GM03348 (cell line): ENCODE measurements around the gene ROR1.
A peak's percentile ranks its signal among the peaks of the same experiment; 100 is the strongest.

ENCODE experiments used
- DNase-seq: peaks from one replicate; pipeline ENCODE4 v3.0.0; 2012; ENCODE audit warnings: low spot score

The ROR1 gene

GRCh38 chr1:64139877-64140276 is 366.1 kb downstream of the ROR1 start:
- no peak for DNase-seq

GRCh38 chr1:64140596-64140995 is 366.8 kb downstream of the ROR1 start:
- DNase-seq, result no peak

DNA sequence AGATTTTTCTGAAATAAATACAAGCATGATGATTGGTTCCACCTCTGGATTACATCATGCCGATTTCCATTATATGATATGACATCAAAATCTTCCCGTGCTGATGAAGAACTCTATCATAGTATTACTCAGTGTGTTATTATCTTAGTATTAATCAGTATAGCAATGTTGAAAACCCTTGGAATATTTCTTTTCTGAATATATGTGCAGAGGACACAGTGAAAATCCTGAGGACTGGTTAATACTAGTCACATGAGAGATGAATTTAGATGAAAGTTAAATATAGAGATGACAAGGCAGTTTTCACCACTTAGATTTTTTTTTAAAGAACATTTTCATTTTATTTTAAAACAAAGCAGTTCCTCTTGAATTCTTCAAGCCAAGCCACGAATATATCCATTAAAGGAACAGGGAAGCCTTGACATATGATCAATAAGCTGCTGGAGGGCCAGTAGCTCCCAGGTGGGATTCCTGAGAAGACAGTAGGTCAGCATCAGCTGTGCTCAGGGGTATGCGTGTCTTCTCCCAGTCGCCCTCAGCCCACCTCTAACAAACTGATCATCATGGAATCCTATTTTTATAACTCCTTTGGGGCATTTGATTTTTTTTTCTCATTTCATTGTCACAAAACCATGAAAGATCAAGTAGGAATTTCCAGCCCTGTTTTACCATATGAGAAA is 373.4 kb downstream of the ROR1 start:
- no peak for DNase-seq

GRCh38 chr1:64147759-64148158 is 373.9 kb downstream of the ROR1 start:
- no peak for DNase-seq

GRCh38 chr1:64150266-64150665 is 376.4 kb downstream of the ROR1 start:
- no peak for DNase-seq

DNA sequence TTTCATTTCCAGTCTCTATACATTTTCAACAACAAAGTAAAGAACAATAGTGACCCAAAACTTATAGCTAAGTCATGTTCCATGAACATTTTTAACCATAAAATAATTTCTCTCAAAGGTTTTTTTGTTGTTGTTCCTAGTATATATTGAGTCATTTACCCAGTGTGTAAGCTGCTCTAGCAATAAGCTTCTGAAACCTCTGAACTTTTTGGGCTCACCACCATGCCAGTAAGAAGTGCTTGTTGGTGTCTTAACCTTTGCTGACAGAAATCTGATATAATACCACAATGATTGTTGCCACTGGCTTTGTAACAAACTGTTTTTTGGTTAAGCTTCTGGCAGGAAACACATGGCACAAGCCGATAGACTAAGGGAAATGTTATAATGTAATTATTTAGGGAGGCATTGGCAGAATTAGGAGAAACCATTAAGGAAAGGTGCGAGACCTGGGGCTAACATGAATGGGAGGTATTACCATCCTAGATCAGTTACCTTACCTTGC is 377.0 kb downstream of the ROR1 start:
- DNase-seq, result no peak

GRCh38 chr1:64155278-64155677 is 381.5 kb downstream of the ROR1 start:
- DNase-seq, result no peak

DNA sequence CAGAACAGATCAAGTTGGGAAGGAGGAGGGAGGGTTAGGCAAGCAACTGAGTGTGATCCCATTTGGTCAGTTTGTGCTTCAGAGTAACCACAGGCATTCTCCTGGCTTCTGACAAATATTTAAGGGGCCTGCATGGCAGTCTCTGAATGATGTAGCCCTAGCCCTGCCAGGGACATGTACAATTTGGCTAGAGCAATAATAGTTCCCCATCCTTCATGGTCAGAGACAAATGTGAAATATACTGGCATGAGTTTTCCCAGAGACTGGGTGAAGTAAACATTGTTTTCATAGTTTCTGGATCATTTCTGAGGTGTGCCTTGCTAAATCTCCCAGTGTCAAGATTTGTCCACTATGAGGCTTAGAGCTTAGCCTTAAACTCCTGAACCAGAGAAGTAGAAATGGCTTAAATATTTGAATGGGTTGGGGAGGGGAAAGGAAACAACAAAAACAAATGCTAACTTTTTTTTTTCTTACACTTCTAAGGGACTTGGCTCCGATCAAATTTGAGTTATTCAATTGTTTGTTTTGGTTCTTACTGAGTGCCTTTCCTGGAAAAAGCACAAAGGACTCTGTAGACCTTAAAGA is 387.6 kb downstream of the ROR1 start:
- DNase-seq, result peak; percentile 80

DNA sequence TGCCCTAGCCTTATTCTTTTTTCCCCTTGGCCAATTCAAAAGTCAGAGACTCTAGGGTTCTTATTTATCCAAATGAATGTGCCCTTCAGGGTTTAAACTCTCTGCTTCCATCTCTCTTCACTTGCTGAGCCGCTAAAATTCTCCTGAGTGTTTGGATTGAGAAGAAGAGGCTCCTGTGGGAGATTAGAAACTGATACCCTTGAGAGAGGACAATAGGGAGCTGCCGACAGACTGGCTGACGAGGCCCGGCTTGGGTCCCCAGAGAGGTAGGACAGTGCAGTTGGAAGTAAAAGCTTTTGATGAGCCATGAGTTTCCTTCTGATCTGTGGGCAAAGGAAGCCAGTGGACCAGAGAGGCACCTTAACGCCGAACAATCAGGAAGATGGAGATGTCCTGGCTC is 388.3 kb downstream of the ROR1 start:
- no peak for DNase-seq

DNA sequence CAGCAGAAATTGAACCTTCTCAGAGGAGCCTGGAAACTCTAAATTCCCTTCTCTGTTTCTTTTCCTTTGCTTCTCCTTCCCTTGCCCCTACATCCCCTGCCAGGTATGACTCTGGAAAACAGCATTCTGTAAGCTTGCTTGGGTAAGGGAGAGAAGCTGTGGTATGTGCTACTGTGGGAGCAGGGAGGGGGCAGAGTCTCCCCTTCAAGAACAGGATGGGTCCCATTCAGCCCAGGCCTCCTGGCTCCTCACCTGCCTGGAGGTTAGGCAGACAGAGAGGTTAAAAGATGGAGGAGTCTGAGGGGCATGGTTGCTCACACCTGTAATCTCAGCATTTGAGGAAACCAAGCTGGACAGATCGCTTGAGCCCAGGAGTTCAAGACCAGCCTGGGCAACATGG is 389.0 kb downstream of the ROR1 start:
- no peak for DNase-seq

GRCh38 chr1:64163431-64163830 is 389.6 kb downstream of the ROR1 start:
- no peak for DNase-seq

GRCh38 chr1:64163970-64164369 is 390.2 kb downstream of the ROR1 start:
- peak; percentile 74 for DNase-seq

DNA sequence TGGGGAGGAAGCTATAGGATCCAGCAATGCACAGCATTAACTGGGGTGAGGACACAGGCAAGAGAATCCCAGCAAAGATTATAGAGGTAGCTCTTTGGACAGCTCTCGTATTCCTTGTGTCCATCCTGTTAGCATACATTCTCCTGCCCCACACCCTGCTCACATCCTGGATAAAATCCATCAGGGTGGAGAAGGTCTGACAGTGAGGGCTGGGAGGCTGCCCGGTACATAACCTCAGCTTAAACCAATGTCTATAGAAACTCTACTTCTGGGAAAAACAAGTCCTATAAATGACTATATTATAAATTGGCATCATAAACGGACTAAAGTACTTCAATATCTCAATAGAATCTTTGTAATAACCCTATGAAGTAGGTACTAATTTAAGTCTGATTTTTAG is 392.8 kb downstream of the ROR1 start:
- DNase-seq, result no peak

DNA sequence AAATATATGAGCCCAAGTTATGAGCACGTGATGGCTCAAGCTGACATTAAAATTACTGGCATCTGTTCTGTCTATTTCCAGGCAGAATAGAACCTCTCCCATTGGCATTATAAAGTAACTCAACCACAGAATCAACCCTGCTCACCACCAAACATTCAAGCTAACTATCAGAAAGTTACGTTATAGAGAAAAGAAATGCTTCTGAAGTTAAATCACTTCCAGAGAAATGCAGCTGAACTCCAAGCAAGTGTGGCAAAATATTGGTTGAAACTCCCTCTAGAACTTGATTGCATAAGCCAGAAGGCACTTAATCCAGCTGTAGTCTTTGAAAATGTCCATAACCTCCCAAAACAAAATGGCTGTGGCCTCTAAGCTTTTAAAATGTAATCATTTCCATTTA is 393.4 kb downstream of the ROR1 start:
- DNase-seq, result peak; percentile 40

- no peak for DNase-seq
Observed at GRCh38 chr1:64171246-64171645, 397.4 kb downstream of the ROR1 start.

DNA sequence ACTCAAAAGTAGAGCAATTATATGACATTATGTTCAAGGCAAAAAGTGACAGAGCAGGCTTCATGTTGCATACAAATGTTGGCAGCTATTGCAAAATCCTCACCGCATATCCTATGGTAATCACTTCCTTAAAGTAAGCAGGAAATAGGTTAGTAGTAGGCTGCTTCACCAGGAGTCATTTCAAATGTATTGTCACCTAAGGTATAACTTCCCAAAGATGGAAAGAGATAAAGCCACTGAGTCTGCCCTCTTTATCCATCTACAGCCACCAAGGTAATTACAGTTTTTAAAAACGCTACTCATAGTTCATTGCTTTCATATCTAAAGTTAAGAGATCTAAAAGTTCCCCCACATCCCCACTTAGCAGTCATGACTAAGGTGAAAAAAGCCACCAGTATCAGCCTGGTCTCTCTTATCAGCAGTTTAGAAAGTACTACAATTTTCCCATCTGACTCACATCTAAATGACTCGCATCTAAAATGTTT is 398.0 kb downstream of the ROR1 start:
- peak; percentile 34 for DNase-seq

DNA sequence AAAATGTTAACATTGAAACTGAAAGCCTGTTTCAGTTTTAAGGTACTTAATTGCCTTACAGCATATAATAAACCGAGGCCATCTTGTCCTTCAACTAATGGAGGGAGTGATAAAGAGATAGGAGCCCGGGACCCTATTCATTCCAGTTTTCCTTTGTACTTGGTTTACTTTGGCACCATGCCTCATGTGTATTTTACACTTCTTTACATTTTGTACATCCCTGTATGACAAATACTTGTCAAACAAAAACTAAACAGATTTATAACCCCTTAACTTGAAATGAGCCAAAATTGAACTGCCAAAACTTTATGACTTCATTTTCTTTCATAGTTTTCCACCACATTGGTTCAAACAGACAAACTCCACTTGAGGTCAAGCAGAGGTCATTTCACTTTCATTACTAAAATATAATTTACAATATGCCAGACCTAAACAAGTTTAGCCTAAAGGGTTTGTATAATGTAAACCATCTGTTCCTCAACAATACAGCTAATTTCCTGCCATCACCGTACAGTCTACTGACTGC is 398.7 kb downstream of the ROR1 start:
- DNase-seq, result no peak

- no peak for DNase-seq
Observed at GRCh38 chr1:64173336-64173940, 399.6 kb downstream of the ROR1 start.

DNA sequence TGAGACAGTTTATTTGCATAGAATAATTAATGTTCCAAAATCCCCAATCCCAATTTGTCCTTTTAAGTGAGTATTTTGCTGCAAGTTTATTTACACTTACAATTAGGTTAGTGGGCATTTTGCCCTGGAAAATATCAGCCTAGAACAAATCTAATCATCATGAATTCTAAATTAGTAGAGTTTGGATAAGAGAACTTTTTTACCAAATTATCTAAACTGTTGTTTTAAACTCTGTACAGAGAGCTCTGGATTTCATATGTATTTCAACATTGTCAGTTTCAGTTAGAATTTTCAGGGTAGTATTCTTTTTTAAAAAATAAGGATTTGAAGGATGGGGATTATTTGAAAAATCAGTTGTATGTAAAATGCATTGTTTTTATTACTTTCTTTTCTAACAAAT is 401.8 kb downstream of the ROR1 start:
- DNase-seq, result no peak

GRCh38 chr1:64176659-64177058 is 402.8 kb downstream of the ROR1 start:
- no peak for DNase-seq

GRCh38 chr1:64179588-64179987 is 405.8 kb downstream of the ROR1 start:
- no peak for DNase-seq

DNA sequence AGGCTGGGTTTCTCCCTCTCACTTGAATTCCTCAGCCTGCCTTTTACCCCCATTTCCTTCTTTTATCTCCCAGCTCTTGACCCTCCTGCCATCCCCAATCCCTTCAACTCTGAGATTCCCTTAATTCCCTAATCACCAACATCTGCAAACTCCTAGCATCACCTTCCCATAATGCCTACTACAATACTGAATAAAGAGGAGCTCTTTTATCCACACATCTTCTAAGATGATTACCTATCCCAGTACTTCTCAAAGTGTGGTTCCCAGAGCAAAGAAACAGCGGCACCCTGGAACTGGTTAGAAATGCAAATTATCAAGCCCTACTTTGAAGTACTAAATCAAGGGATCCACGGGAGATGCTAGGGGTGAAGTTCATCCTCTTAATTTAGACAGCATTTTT is 408.4 kb downstream of the ROR1 start:
- no peak for DNase-seq

DNA sequence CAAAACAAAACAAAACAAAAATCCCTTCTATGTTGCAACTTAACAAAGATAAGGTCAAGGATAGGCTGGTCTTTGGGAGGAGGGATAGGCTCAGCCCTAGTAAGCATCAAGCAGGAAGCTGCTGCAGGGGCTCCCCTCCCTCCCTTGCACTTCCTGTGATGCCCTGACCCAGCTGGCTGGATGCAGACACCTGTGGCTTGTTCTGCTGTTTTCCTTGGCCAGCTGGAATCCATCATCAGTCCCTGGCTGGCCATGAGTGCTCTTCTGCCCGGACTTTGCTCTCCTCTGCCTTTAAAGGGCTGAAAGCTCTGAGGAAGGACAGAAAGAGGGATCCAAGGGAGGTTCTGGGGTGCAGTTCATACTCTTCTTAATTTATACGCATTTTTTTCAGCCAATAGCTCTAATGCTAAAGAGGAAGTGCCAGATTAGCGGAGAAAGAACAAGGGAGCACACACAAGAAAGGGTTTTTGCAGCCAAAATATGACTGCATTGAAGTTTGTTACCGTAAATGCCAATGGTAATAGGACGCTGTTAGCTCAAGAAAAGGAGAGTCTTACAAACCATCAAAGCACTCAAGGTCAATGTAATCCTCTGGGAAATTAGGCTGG is 409.7 kb downstream of the ROR1 start:
- no peak for DNase-seq
